K562 (cell line): Measurements from ENCODE around the gene NFATC3. TPM values are rescaled to one million over a fixed set of nuclear protein-coding genes. Genes with fewer than 3 reads are reported as not detected.

ENCODE experiments used
- ATAC-seq: fragments of 200-7000 bp; cut with Tn5 transposase; 3 replicates; pipeline ENCODE4 v1.9.1; 2020; ENCODE audit warnings: moderate library complexity
- BruUV-seq: library from RNA; stranded (reverse); fragments of 400-500 nt; replicated peaks from 2 replicates; lab custom pipeline; 2021; lab: Mats Ljungman, UMichigan
- CTCF ChIA-PET: fragments of 300-600 bp; formaldehyde crosslinking; extraction: SDS; loops from one replicate; lab custom pipeline; 2021; ENCODE audit warnings: low intra/inter-chr PET ratio; lab: Yijun Ruan, JAX
- POLR2A ChIA-PET: fragments of 300-600, 350-650 bp; sonication (Branson Sonifier 250); formaldehyde crosslinking; extraction: SDS; loops from one replicate; lab custom pipeline; 2021; ENCODE audit warnings: antibody characterized with exemption, inconsistent platforms; lab: Yijun Ruan, JAX
- DNase-seq, 4 experiments: peaks; one replicate each; pipeline versions ENCODE4 v3.0.0 to v3.0.0-alpha.2; 2011 to 2018; ENCODE audit warnings: low spot score in 3 of 4, mixed read lengths in 3 of 4; ENCODE audit errors: extremely low read depth in 1 of 4
- FAIRE-seq: peaks from 2 replicates; lab custom pipeline; 2011; peaks lifted over from hg19 to GRCh38; lab: Jason Lieb, UNC
- H2AFZ ChIP-seq: 2 replicates; pipeline ENCODE4 v1.6.0; 2011; ENCODE audit warnings: low read depth, low read length, control low read depth, inconsistent platforms
- H3K27ac ChIP-seq: fragments of 200-600 bp; 3 replicates; pipeline ENCODE4 v1.8.0; 2011; ENCODE audit warnings: low read depth, mild to moderate bottlenecking, control low read depth, inconsistent platforms, low read length, moderate library complexity, mixed read lengths; ENCODE audit errors: extremely low read depth
- H3K27me3 ChIP-seq, 2 experiments: fragments of 300-600 bp in 1 of 2; 2 replicates in 1 of 2; 3 replicates in 1 of 2; pipeline versions ENCODE4 v1.6.0 to v1.8.0; 2011; ENCODE audit warnings: inconsistent platforms in 2 of 2, low read length in 2 of 2, mild to moderate bottlenecking in 1 of 2, mixed read lengths in 1 of 2, moderate library complexity in 1 of 2; ENCODE audit not compliant: control insufficient read depth in 2 of 2, insufficient read depth in 2 of 2
- H3K36me3 ChIP-seq: fragments of 300-600 bp; 3 replicates; pipeline ENCODE4 v1.8.0; 2011; ENCODE audit warnings: mild to moderate bottlenecking, low read length, inconsistent platforms; ENCODE audit not compliant: control insufficient read depth, insufficient read depth
- H3K4me1 ChIP-seq, 2 experiments: fragments of 200-600 bp in 1 of 2; replicated peaks in 1 of 2; 2 replicates in 1 of 2; 3 replicates in 1 of 2; pipeline versions ENCODE4 v1.5.1 to v1.8.0; 2011; ENCODE audit warnings: inconsistent platforms in 2 of 2, low read length in 2 of 2, mild to moderate bottlenecking in 1 of 2, mixed read lengths in 1 of 2, moderate library complexity in 1 of 2; ENCODE audit not compliant: control insufficient read depth in 2 of 2, insufficient read depth in 2 of 2
- H3K4me2 ChIP-seq: 2 replicates; pipeline ENCODE4 v1.6.1; 2011; ENCODE audit warnings: low read length, control low read depth, inconsistent platforms, mixed read lengths; ENCODE audit not compliant: insufficient read depth
- H3K4me3 ChIP-seq: fragments of 200-600 bp; sonication (generic), shearing (Covaris generic); 2 replicates; pipeline ENCODE4 v1.5.1; 2016; ENCODE audit warnings: control low read depth, inconsistent platforms
- H3K79me2 ChIP-seq: fragments of 200-600 bp; 3 replicates; pipeline ENCODE4 v1.8.0; 2011; ENCODE audit warnings: low read length, inconsistent platforms; ENCODE audit not compliant: control insufficient read depth, insufficient read depth
- H3K9ac ChIP-seq, 2 experiments: 2 replicates each; pipeline versions ENCODE4 v1.6.0 to v1.6.1; 2011; ENCODE audit warnings: low read depth in 2 of 2, low read length in 2 of 2, control low read depth in 1 of 2, inconsistent platforms in 1 of 2, mild to moderate bottlenecking in 1 of 2, mixed read lengths in 1 of 2; ENCODE audit not compliant: insufficient read depth in 1 of 2
- H3K9me1 ChIP-seq: one replicate; pipeline ENCODE4 v1.6.0; 2011; ENCODE audit warnings: inconsistent platforms, mild to moderate bottlenecking, low read length, moderate library complexity; ENCODE audit not compliant: control insufficient read depth, insufficient read depth
- H3K9me3 ChIP-seq: replicated peaks from 2 replicates; pipeline ENCODE4 v1.5.1; 2011; ENCODE audit warnings: low read depth, low read length, inconsistent platforms; ENCODE audit not compliant: control insufficient read depth, insufficient read depth
- H4K20me1 ChIP-seq: replicated peaks from 2 replicates; pipeline ENCODE4 v1.6.1; 2011; ENCODE audit warnings: low read length, inconsistent platforms, mixed read lengths; ENCODE audit not compliant: control insufficient read depth, insufficient read depth
- ARID1B ChIP-seq: fragments of 450-650 bp; IDR thresholded peaks from 2 replicates; pipeline ENCODE4 v1.6.1; 2016; ENCODE audit warnings: antibody characterized with exemption, mild to moderate bottlenecking, inconsistent platforms
- CTBP1 ChIP-seq: fragments of 450-650 bp; IDR thresholded peaks from 2 replicates; pipeline ENCODE4 v1.6.1; 2016; ENCODE audit warnings: borderline replicate concordance
- E2F8 ChIP-seq: fragments of 450-650 bp; IDR thresholded peaks from 2 replicates; pipeline ENCODE4 v1.7.1; 2018; ENCODE audit warnings: mild to moderate bottlenecking, low read depth; ENCODE audit not compliant: partially characterized antibody
- EGR1 ChIP-seq: fragments of 450-650 bp; conservative IDR thresholded peaks from 2 replicates; pipeline ENCODE4 v1.6.1; 2017; ENCODE audit warnings: mild to moderate bottlenecking
- FOXK2 ChIP-seq, 2 experiments: fragments of 450-650 bp; IDR thresholded peaks in 1 of 2; conservative IDR thresholded peaks in 1 of 2; 2 replicates each; pipeline ENCODE4 v1.6.1; 2016; ENCODE audit warnings: low read depth in 2 of 2, mild to moderate bottlenecking in 1 of 2
- MCM5 ChIP-seq: fragments of 450-650 bp; IDR thresholded peaks from 2 replicates; pipeline ENCODE4 v1.6.1; 2016; ENCODE audit warnings: low read depth
- NEUROD1 ChIP-seq: fragments of 150-350 bp; IDR thresholded peaks from 2 replicates; pipeline ENCODE4 v1.6.1; 2014; ENCODE audit warnings: borderline replicate concordance, low read length, low read depth; ENCODE audit not compliant: partially characterized antibody
- NFIC ChIP-seq: fragments of 450-650 bp; IDR thresholded peaks from 2 replicates; pipeline ENCODE4 v1.6.1; 2017; ENCODE audit warnings: mild to moderate bottlenecking, inconsistent platforms
- PKNOX1 ChIP-seq: fragments of 450-650 bp; IDR thresholded peaks from 2 replicates; pipeline ENCODE4 v1.6.1; 2016
- TAF9B ChIP-seq: fragments of 450-650 bp; IDR thresholded peaks from 2 replicates; pipeline ENCODE4 v1.6.1; 2018; ENCODE audit warnings: mild to moderate bottlenecking; ENCODE audit not compliant: partially characterized antibody
- THRB ChIP-seq: fragments of 450-650 bp; formaldehyde crosslinking; conservative IDR thresholded peaks from 2 replicates; pipeline ENCODE4 v1.4.0; 2022; ENCODE audit warnings: mild to moderate bottlenecking, missing genetic modification characterization
- ZKSCAN3 ChIP-seq: fragments of 250-450 bp; sonication (Bioruptor Pico); IDR thresholded peaks from 2 replicates; pipeline ENCODE4 v1.4.0; 2020
- ZNF316 ChIP-seq: fragments of 450-650 bp; IDR thresholded peaks from 2 replicates; pipeline ENCODE4 v1.6.1; 2016
- ZNF589 ChIP-seq: fragments of 200-800 bp; sonication (Bioruptor generic); IDR thresholded peaks from 2 replicates; pipeline ENCODE4 v1.6.1; 2016; ENCODE audit warnings: low read depth, missing genetic modification characterization, missing compliant biosample characterization
- ZNF766 ChIP-seq: fragments of 200-800 bp; sonication (Bioruptor generic); conservative IDR thresholded peaks from 2 replicates; pipeline ENCODE4 v1.6.1; 2016; ENCODE audit warnings: missing genetic modification characterization, missing compliant biosample characterization
- ZNF780A ChIP-seq: fragments of 250-450 bp; sonication (Bioruptor Pico); IDR thresholded peaks from 2 replicates; pipeline ENCODE4 v1.5.0; 2021; ENCODE audit warnings: mild to moderate bottlenecking
- WGBS: fragments of 100-300 bp; shearing (Covaris generic); methylation state at CpG from one replicate; pipeline ENCODE4 v1.1.6; 2016; ENCODE audit warnings: low coverage, mixed read lengths; ENCODE audit not compliant: insufficient coverage; ENCODE audit errors: missing lambda C conversion rate; 5-methylcytosine and 5-hydroxymethylcytosine counted together
- in situ Hi-C: fragments of 300-500 bp; cut with MboI; formaldehyde crosslinking; loops from 4 replicates; pipeline ENCODE4 v1.15.0; 2018; ENCODE audit warnings: inconsistent platforms, mixed read lengths
- intact Hi-C: fragments of 100-400 bp; cut with micrococcal nuclease; formaldehyde crosslinking; loops from 2 replicates; pipeline ENCODE4 v1.14.2; 2022
- polyA plus RNA-seq, 8 experiments: library from polyadenylated mRNA; depleted of rRNA in 4 of 8; stranded (reverse) in 5 of 8; unstranded in 3 of 8; fragments of >200 nt; fragmentation: Nextera tagmentation in 2 of 8; fragmentation: Illumina TruSeq in 1 of 8; extraction: Ambion mirVana in 2 of 8; extraction: Trizol in 1 of 8; gene quantifications; 2 replicates each; pipeline versions ENCODE4 v1.2.1 to v1.2.3, GENCODE V29; 2011 to 2014; ENCODE audit warnings: inconsistent platforms in 1 of 8, missing spikeins in 1 of 8
- total RNA-seq, 7 experiments: library from RNA; depleted of rRNA in 6 of 7; stranded (reverse); fragments of >200 nt in 6 of 7; fragmentation: Illumina TruSeq in 2 of 7; extraction: Trizol in 2 of 7; gene quantifications; 2 replicates each; pipeline versions ENCODE4 v1.2.1 to v1.2.3, GENCODE V29; 2011 to 2021; ENCODE audit warnings: low replicate concordance in 1 of 7

NFATC3 gene
- total and polyA plus RNA-seq, 9 of the 15 experiments (the other 6 are each of a cell fraction or from before 2014, with no cell fraction given): 15.7 to 98.4 (median 59.4) TPM

GRCh38 chr16:68086860-68087268, 1.7 kb downstream of the NFATC3 start:
- peaks cover 30 to 35% of the 10 kb centered on the region in 2 experiments for H3K4me1 ChIP-seq
- DNase-seq (peak in 1 of 4 experiments; percentile 33), FAIRE-seq (no peak), ATAC-seq (peak; percentile 15)
- no peaks in the 10 kb centered on the region for H3K9me3 ChIP-seq
- H2AFZ ChIP-seq: no peak overlapping the region
- H3K27me3 ChIP-seq: no peaks in the 10 kb centered on the region
- WGBS: 1% methylated on average over 6 of the region's 6 CpGs
- no TSS peak for BruUV-seq
- no peaks in the 10 kb centered on the region for H4K20me1 ChIP-seq
- H3K4me3 ChIP-seq: peak overlapping the region; percentile 72
- H3K27ac ChIP-seq: peak overlapping the region; percentile 85
- in situ Hi-C loops (no loop called here), intact Hi-C loops (no loop called here)
- H3K4me2 ChIP-seq: peak overlapping the region; percentile 83
- peak overlapping the region; percentile 8 to 84; a peak in 3 of 4 replicates for H3K9ac ChIP-seq
- peaks cover 66% of the 10 kb centered on the region for H3K79me2 ChIP-seq
- ChIA-PET POLR2A (interaction anchor here (0.6 to 4.0 kb wide), 2 partner anchors 13 to 472 kb away, joined by 4 to 33 read pairs; no protein-coding TSS in a partner anchor), CTCF (no interaction called here)
- H3K9me1 ChIP-seq: no peaks in the 10 kb centered on the region
- no peaks in the 10 kb centered on the region; the same call in 2 of the 3 replicates for H3K36me3 ChIP-seq
- TF ChIP-seq NFIC (no peak), PKNOX1 (0 out of 2 replicates have a peak, but pooled peaks have one; percentile 2), ZNF589 (CRISPR knock-in tag) (no peak), CTBP1 (0 out of 2 replicates have a peak, but pooled peaks have one; percentile 13), ZNF766 (CRISPR knock-in tag) (no peak), ZNF780A (no peak), EGR1 (no peak), ARID1B (0 out of 2 replicates have a peak, but pooled peaks have one; percentile 23), MCM5 (no peak), ZKSCAN3 (CRISPR knock-in tag) (no peak), TAF9B (peak; percentile 13), THRB (no peak), NEUROD1 (no peak), FOXK2 (conservative IDR thresholded peaks at IDR 0.05 in 1 of 2, IDR thresholded peaks at IDR 0.05 in 1 of 2; ENCODE audit: low read depth in 2 of 2) (no peak), ZNF316 (peak; percentile 98), E2F8 (no peak)
